Vagina (tissue), 2 donors: ENCODE data around the gene PIEZO2. TPM values are rescaled to one million over a fixed set of nuclear protein-coding genes. Genes with fewer than 3 reads are reported as not detected.

Source experiments
- DNase-seq, 2 donors: peaks; one replicate each; pipeline ENCODE4 v3.0.0-alpha.2; 2017; ENCODE audit errors: extremely low spot score in 2 of 2
- H3K27ac ChIP-seq: fragments of 200-600 bp; sonication (generic); one replicate; pipeline ENCODE4 v1.5.1; 2019
- H3K27me3 ChIP-seq: fragments of 200-600 bp; sonication (generic); one replicate; pipeline ENCODE4 v1.5.1; 2019
- H3K36me3 ChIP-seq, 2 donors: fragments of 200-600 bp; sonication (generic); one replicate each; pipeline ENCODE4 v1.5.1; 2017 to 2019
- H3K4me1 ChIP-seq: fragments of 200-600 bp; sonication (generic); one replicate; pipeline ENCODE4 v1.5.1; 2019
- H3K4me3 ChIP-seq, 2 donors: fragments of 200-600 bp; sonication (generic); 1 replicate in 1 of 2; 2 replicates in 1 of 2; pipeline ENCODE4 v1.5.1; 2016 to 2019
- H3K9me3 ChIP-seq: fragments of 200-600 bp; sonication (generic); one replicate; pipeline ENCODE4 v1.5.1; 2019
- POLR2A ChIP-seq, 2 donors: fragments of 450-650 bp; IDR thresholded peaks; one replicate each; pipeline ENCODE4 v1.6.1; 2017; ENCODE audit warnings: antibody characterized with exemption in 2 of 2, mild to moderate bottlenecking in 2 of 2, moderate library complexity in 2 of 2
- POLR2AphosphoS5 ChIP-seq, 2 donors: sonication (generic); formaldehyde crosslinking; IDR thresholded peaks; one replicate each; pipeline ENCODE4 v1.9.0; 2017; ENCODE audit warnings: antibody characterized with exemption in 2 of 2, mild to moderate bottlenecking in 2 of 2, low read depth in 1 of 2; ENCODE audit not compliant: insufficient read depth in 1 of 2
- intact Hi-C: fragments of 100-400 bp; cut with DNase I; formaldehyde crosslinking; loops from one replicate; pipeline ENCODE4 v1.15.1; 2023
- total RNA-seq: library from RNA; depleted of rRNA; stranded (reverse); fragments of >200 nt; gene quantifications from one replicate; pipeline ENCODE4 v1.2.3, GENCODE V29; 2016
- TF ChIP-seq, protein P1 (sequence below), 3 experiments: fragments of 450-650 bp in 2 of 3; fragments of 200-600 bp in 1 of 3; sonication (generic) in 1 of 3; IDR thresholded peaks; one replicate each; pipeline ENCODE4 v1.5.1; 2017 to 2019; ENCODE audit warnings: antibody characterized with exemption in 3 of 3, mild to moderate bottlenecking in 2 of 3, moderate library complexity in 2 of 3

The PIEZO2 gene
- total RNA-seq, 1 donor from 2014 or later = 5.9 TPM

DNA sequence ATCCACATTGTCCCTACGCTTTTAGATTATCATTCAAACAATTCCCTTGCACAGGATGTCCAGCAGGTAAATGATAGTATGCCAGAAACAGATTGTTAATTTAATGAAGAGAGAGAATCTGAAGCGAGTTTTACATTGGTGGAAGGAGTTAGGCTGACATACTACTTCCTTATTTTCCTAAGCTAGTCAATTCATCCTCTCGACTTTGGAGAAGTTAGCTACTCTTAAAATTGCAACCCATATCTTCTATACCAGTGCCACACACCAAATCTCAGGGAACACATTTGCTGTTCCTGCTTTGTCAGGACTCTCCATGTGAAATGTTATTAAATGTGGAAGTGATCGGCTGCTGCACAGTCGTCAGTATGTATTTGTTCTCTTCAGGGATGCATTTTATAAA, 374.3 kb downstream of the PIEZO2 start:
- Histone ChIP-seq H3K27me3 (no peaks in the 10 kb centered on the region), H3K4me3 (no peak overlapping the region), H3K36me3 (no peaks in the 10 kb centered on the region), H3K4me1 (no peaks in the 10 kb centered on the region), H3K9me3 (no peaks in the 10 kb centered on the region), H3K27ac (no peak overlapping the region)
- DNase-seq = no peak
- intact Hi-C loops = no loop called here
- TF ChIP-seq POLR2AphosphoS5 (IDR thresholded peaks at IDR 0.05; ENCODE audit: insufficient read depth in 1 of 2, low read depth in 1 of 2) (no peak), POLR2A (IDR thresholded peaks at IDR 0.05) (no peak)
- TF ChIP-seq, protein P1, sequence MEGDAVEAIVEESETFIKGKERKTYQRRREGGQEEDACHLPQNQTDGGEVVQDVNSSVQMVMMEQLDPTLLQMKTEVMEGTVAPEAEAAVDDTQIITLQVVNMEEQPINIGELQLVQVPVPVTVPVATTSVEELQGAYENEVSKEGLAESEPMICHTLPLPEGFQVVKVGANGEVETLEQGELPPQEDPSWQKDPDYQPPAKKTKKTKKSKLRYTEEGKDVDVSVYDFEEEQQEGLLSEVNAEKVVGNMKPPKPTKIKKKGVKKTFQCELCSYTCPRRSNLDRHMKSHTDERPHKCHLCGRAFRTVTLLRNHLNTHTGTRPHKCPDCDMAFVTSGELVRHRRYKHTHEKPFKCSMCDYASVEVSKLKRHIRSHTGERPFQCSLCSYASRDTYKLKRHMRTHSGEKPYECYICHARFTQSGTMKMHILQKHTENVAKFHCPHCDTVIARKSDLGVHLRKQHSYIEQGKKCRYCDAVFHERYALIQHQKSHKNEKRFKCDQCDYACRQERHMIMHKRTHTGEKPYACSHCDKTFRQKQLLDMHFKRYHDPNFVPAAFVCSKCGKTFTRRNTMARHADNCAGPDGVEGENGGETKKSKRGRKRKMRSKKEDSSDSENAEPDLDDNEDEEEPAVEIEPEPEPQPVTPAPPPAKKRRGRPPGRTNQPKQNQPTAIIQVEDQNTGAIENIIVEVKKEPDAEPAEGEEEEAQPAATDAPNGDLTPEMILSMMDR (IDR thresholded peaks at IDR 0.05) = no peak

- TF ChIP-seq, protein P1 (IDR thresholded peaks at IDR 0.05) = no peak
- TF ChIP-seq POLR2A (IDR thresholded peaks at IDR 0.05) (no peak), POLR2AphosphoS5 (IDR thresholded peaks at IDR 0.05; ENCODE audit: insufficient read depth in 1 of 2, low read depth in 1 of 2) (no peak)
- no peak for DNase-seq
- no peaks in the 10 kb centered on the region for H3K4me1 ChIP-seq
- intact Hi-C loops = no loop called here
- H3K4me3 ChIP-seq = no peak overlapping the region
- no peak overlapping the region for H3K27ac ChIP-seq
- no peaks in the 10 kb centered on the region for H3K9me3 ChIP-seq
- H3K36me3 ChIP-seq = no peaks in the 10 kb centered on the region
- H3K27me3 ChIP-seq = no peaks in the 10 kb centered on the region
Observed at GRCh38 chr18:10771053-10771709, 378.2 kb downstream of the PIEZO2 start.

DNA sequence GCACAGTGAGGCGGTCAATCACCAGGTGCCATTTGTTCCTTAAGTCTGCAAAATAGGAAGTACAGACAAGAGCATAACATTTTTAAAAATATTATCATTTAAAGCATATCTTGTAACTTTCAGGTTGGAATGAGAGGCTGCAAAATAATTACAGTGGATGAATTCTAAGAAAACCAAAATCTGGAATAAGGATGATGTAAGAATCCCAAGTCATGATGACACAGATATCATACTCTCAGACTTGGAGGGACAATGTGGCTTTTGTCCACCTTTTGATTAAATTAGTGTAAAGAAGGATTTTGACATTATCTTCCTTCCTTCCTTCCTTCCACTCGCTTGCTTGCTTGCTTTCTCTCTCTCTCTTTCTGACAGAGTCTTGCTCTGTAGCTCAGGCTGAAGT, 379.1 kb downstream of the PIEZO2 start:
- intact Hi-C loops = no loop called here
- TF ChIP-seq, protein P1 (IDR thresholded peaks at IDR 0.05) = no peak
- no peak for TF ChIP-seq POLR2AphosphoS5 (IDR thresholded peaks at IDR 0.05; ENCODE audit: insufficient read depth in 1 of 2, low read depth in 1 of 2)
- no peak for TF ChIP-seq POLR2A (IDR thresholded peaks at IDR 0.05)
- H3K4me3 ChIP-seq = no peak overlapping the region
- H3K9me3 ChIP-seq = no peaks in the 10 kb centered on the region
- H3K27ac ChIP-seq = no peak overlapping the region
- no peaks in the 10 kb centered on the region for H3K27me3 ChIP-seq
- H3K36me3 ChIP-seq = no peaks in the 10 kb centered on the region
- DNase-seq = no peak
- no peaks in the 10 kb centered on the region for H3K4me1 ChIP-seq

DNA sequence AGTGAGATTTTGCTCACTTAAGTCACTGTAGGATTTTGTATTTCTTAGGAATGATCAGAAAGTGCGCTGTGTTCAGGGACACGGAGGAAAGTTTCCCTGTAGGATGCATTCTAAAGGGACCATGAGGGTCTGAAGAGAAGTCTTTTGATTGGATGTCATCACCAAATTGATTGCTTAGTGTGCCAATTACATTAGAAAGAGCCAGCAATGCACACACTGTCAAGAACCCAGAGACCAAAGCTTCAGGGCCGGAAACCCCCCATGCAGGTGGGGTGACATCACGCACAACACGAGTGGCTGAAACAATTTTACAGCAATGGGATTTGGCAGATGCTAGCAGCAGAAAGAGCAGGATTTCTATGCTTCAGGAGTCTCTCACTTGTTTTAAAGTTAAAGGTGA, 381.1 kb downstream of the PIEZO2 start:
- no peaks in the 10 kb centered on the region for H3K36me3 ChIP-seq
- intact Hi-C loops = no loop called here
- TF ChIP-seq POLR2A (IDR thresholded peaks at IDR 0.05) = no peak
- peak in 1 of 2 donors; percentile 34 for DNase-seq
- H3K27me3 ChIP-seq = no peaks in the 10 kb centered on the region
- H3K4me3 ChIP-seq = no peak overlapping the region
- no peak overlapping the region for H3K27ac ChIP-seq
- H3K9me3 ChIP-seq = no peaks in the 10 kb centered on the region
- no peaks in the 10 kb centered on the region for H3K4me1 ChIP-seq

DNA sequence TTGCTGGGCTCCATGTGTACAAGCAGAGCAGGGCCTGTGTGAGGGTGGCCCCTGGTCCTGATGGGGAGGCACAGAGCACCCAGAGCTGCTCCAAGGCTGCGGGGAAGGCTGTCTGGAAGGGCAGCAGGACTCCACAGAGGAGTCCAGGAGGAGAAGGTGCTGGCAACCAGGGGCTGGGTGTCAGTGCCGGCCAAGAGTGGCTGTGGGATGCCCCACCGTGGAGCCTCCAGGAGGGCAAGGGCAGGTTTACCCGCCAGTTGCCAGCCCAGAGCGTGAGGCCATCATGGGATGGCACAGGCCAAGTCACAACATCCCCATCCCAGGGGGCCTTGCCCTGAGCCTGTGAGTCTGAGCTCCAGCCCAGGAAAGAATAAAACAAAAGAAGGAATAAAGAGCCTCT, 381.7 kb downstream of the PIEZO2 start:
- intact Hi-C loops = no loop called here
- TF ChIP-seq, protein P1 (IDR thresholded peaks at IDR 0.05) = no peak
- TF ChIP-seq POLR2AphosphoS5 (IDR thresholded peaks at IDR 0.05; ENCODE audit: insufficient read depth in 1 of 2, low read depth in 1 of 2) (no peak), POLR2A (IDR thresholded peaks at IDR 0.05) (no peak)

More for the DNA sequence above, 381.7 kb downstream of the PIEZO2 start:
- H3K4me3 ChIP-seq = no peak overlapping the region
- no peak overlapping the region for H3K27ac ChIP-seq
- H3K27me3 ChIP-seq = no peaks in the 10 kb centered on the region
- no peaks in the 10 kb centered on the region for H3K4me1 ChIP-seq
- H3K36me3 ChIP-seq = no peaks in the 10 kb centered on the region
- no peaks in the 10 kb centered on the region for H3K9me3 ChIP-seq
- peak in 1 of 2 donors; percentile 40 for DNase-seq
